HepG2 (cell line): Measurements from ENCODE around the gene HCK. TPM values are rescaled to one million over a fixed set of nuclear protein-coding genes. Genes with fewer than 3 reads are reported as not detected.

Experiments used
- BRCA1 ChIP-seq: sonication (generic); formaldehyde crosslinking; IDR thresholded peaks from 2 replicates; pipeline ENCODE4 v1.4.0; 2020; ENCODE audit warnings: missing genetic modification reagents
- BRD4 ChIP-seq: sonication (generic); formaldehyde crosslinking; IDR thresholded peaks from 2 replicates; pipeline ENCODE4 v1.4.0; 2020; ENCODE audit warnings: missing genetic modification reagents
- E2F2 ChIP-seq: sonication (generic); formaldehyde crosslinking; IDR thresholded peaks from 2 replicates; pipeline ENCODE4 v1.4.0; 2020; ENCODE audit warnings: missing genetic modification reagents, borderline replicate concordance
- ELF1 ChIP-seq: sonication (generic); formaldehyde crosslinking; IDR thresholded peaks from 2 replicates; pipeline ENCODE4 v1.4.0; 2020; ENCODE audit warnings: missing genetic modification reagents
- ELF4 ChIP-seq: sonication (generic); formaldehyde crosslinking; IDR thresholded peaks from 2 replicates; pipeline ENCODE4 v1.5.0; 2020; ENCODE audit warnings: missing genetic modification reagents, mild to moderate bottlenecking, moderate library complexity, borderline replicate concordance
- GTF2F1 ChIP-seq: fragments of 150-350 bp; IDR thresholded peaks from 2 replicates; pipeline ENCODE4 v1.6.1; 2014; ENCODE audit warnings: low read length
- HBP1 ChIP-seq: IDR thresholded peaks from 2 replicates; pipeline ENCODE4 v1.6.1; 2016; ENCODE audit warnings: low read depth, control low read depth
- HINFP ChIP-seq: sonication (generic); formaldehyde crosslinking; IDR thresholded peaks from 2 replicates; pipeline ENCODE4 v1.4.0; 2020; ENCODE audit warnings: low read depth, mild to moderate bottlenecking, missing genetic modification reagents
- HNRNPK ChIP-seq: fragments of 200-400 bp; formaldehyde crosslinking; IDR thresholded peaks from 2 replicates; pipeline ENCODE4 v1.6.1; 2018; ENCODE audit warnings: low read length, low read depth, moderate library complexity, mild to moderate bottlenecking; ENCODE audit not compliant: poor library complexity, severe bottlenecking
- HOXA9 ChIP-seq: sonication (generic); formaldehyde crosslinking; IDR thresholded peaks from 2 replicates; pipeline ENCODE4 v1.8.1; 2022; ENCODE audit warnings: missing genetic modification reagents, mild to moderate bottlenecking, moderate library complexity, borderline replicate concordance
- IKZF1 ChIP-seq: fragments of 450-650 bp; IDR thresholded peaks from 2 replicates; pipeline ENCODE4 v1.7.1; 2016
- MAFF ChIP-seq: IDR thresholded peaks from 2 replicates; pipeline ENCODE4 v1.6.1; 2011; ENCODE audit warnings: low read depth, low read length, improper control_type of control experiment
- NPAS2 ChIP-seq: sonication (generic); formaldehyde crosslinking; IDR thresholded peaks from 2 replicates; pipeline ENCODE4 v1.8.0; 2022; ENCODE audit warnings: mild to moderate bottlenecking, missing genetic modification reagents, borderline replicate concordance
- NR2F1 ChIP-seq, 2 experiments: fragments of 450-650 bp in 1 of 2; formaldehyde crosslinking in 1 of 2; IDR thresholded peaks; 2 replicates each; pipeline versions ENCODE4 v1.5.0 to v1.6.1; 2016 to 2020; ENCODE audit warnings: mild to moderate bottlenecking in 1 of 2, missing compliant biosample characterization in 1 of 2, missing genetic modification reagents in 1 of 2, moderate library complexity in 1 of 2
- RAD21 ChIP-seq: fragments of 450-650 bp; formaldehyde crosslinking; IDR thresholded peaks from 2 replicates; pipeline ENCODE4 v1.5.0; 2020; ENCODE audit warnings: mild to moderate bottlenecking
- RNF2 ChIP-seq: fragments of 450-650 bp; conservative IDR thresholded peaks from 2 replicates; pipeline ENCODE4 v1.6.1; 2016; ENCODE audit warnings: low read depth
- SP5 ChIP-seq: IDR thresholded peaks from 2 replicates; pipeline ENCODE4 v1.6.1; 2016; ENCODE audit warnings: low read depth, borderline replicate concordance
- SPEN ChIP-seq: sonication (generic); formaldehyde crosslinking; IDR thresholded peaks from 2 replicates; pipeline ENCODE4 v1.5.1; 2020; ENCODE audit warnings: low read depth, mild to moderate bottlenecking, missing genetic modification reagents
- TRIM22 ChIP-seq: fragments of 450-650 bp; IDR thresholded peaks from 2 replicates; pipeline ENCODE4 v1.6.1; 2017
- ZFP91 ChIP-seq: sonication (generic); formaldehyde crosslinking; IDR thresholded peaks from 2 replicates; pipeline ENCODE4 v1.9.0; 2022; ENCODE audit warnings: missing genetic modification reagents, mild to moderate bottlenecking, borderline replicate concordance
- ZNF713 ChIP-seq: sonication (generic); formaldehyde crosslinking; IDR thresholded peaks from 2 replicates; pipeline ENCODE4 v1.4.0; 2020; ENCODE audit warnings: mild to moderate bottlenecking, missing genetic modification reagents
- ZNF720 ChIP-seq: sonication (generic); formaldehyde crosslinking; IDR thresholded peaks from 2 replicates; pipeline ENCODE4 v1.4.0; 2020; ENCODE audit warnings: missing genetic modification reagents
- polyA plus RNA-seq, 8 experiments: library from polyadenylated mRNA; depleted of rRNA in 3 of 8; stranded (reverse) in 7 of 8; unstranded in 1 of 8; fragments of >200 nt; fragmentation: Illumina TruSeq in 4 of 8; extraction: Trizol in 4 of 8; gene quantifications; 2 replicates each; pipeline versions ENCODE4 v1.2.1 to v1.2.3, GENCODE V29; 2011 to 2016; ENCODE audit warnings: low read depth in 4 of 8, missing spikeins in 1 of 8, mixed read lengths in 1 of 8; ENCODE audit not compliant: insufficient read depth in 1 of 8
- total RNA-seq, 5 experiments: library from RNA; depleted of rRNA; stranded (reverse); fragments of >200 nt; fragmentation: Illumina TruSeq; extraction: Trizol; gene quantifications; 2 replicates each; pipeline ENCODE4 v1.2.3, GENCODE V29; 2016; ENCODE audit warnings: low read depth in 1 of 5

The HCK gene
- total and polyA plus RNA-seq, 2 of the 13 experiments (the other 11 are each of a cell fraction or from before 2014, with no cell fraction given) = 0.04 TPM; not detected in 1

GRCh38 chr20:32031007-32031958 lies 20.8 kb upstream of the HCK start (continued):
- TF ChIP-seq HBP1 (no peak), E2F2 (CRISPR knock-in tag) (0 out of 2 replicates have a peak, but pooled peaks have one; percentile 71), SPEN (CRISPR knock-in tag) (peak; percentile 58; the same call in 1 of the 2 replicates), BRD4 (CRISPR knock-in tag) (no peak), NPAS2 (CRISPR knock-in tag) (no peak), ZNF720 (no peak), MAFF (no peak), NR2F1 (CRISPR knock-in tag; IDR thresholded peaks at IDR 0.05) (0 out of 4 replicates have a peak, but pooled peaks of 1 of the 2 experiments have one; percentile 14), ELF1 (CRISPR knock-in tag) (no peak), GTF2F1 (no peak), HOXA9 (no peak), SP5 (CRISPR knock-in tag) (no peak), HNRNPK (no peak), HINFP (CRISPR knock-in tag) (peak; percentile 67; the same call in 1 of the 2 replicates), IKZF1 (no peak), RAD21 (peak; percentile 97), BRCA1 (CRISPR knock-in tag) (peak; percentile 67; the same call in 1 of the 2 replicates), ZNF713 (CRISPR knock-in tag) (no peak; the same call in 1 of the 2 replicates), ELF4 (CRISPR knock-in tag) (no peak), ZFP91 (peak; percentile 92; the same call in 1 of the 2 replicates), TRIM22 (no peak), RNF2 (peak; percentile 60; the same call in 1 of the 2 replicates)
